Right lobe of liver (tissue), 6 donors: ENCODE results near the gene TRAF1. TPM values are rescaled to one million over a fixed set of nuclear protein-coding genes. Genes with fewer than 3 reads are reported as not detected.

Experiments used
- ATAC-seq, 4 donors: fragments of 200-7000 bp; cut with Tn5 transposase; one replicate each; pipeline ENCODE4 v1.9.1; 2020; ENCODE audit warnings: mild to moderate bottlenecking in 4 of 4, moderate library complexity in 4 of 4
- DNase-seq, 3 donors: peaks; one replicate each; pipeline ENCODE4 v3.0.0-alpha.2; 2020
- H3K27ac ChIP-seq, 3 donors: fragments of 200-600 bp; one replicate each; pipeline ENCODE4 v1.8.0; 2022
- H3K27me3 ChIP-seq, 2 donors: fragments of 200-600 bp; one replicate each; pipeline ENCODE4 v1.8.0; 2022
- H3K36me3 ChIP-seq, 4 donors: fragments of 200-600 bp; sonication (generic) in 1 of 4; one replicate each; pipeline versions ENCODE4 v1.5.1 to v1.8.0; 2017 to 2022; ENCODE audit warnings: control low read depth in 1 of 4
- H3K4me1 ChIP-seq, 4 donors: fragments of 200-600 bp; sonication (generic) in 1 of 4; one replicate each; pipeline versions ENCODE4 v1.5.1 to v1.8.0; 2017 to 2022; ENCODE audit warnings: control low read depth in 1 of 4
- H3K4me3 ChIP-seq, 3 donors: fragments of 200-600 bp; one replicate each; pipeline ENCODE4 v1.8.0; 2022
- H3K9me3 ChIP-seq, 4 donors: fragments of 200-600 bp; sonication (generic) in 1 of 4; one replicate each; pipeline versions ENCODE4 v1.5.1 to v1.8.0; 2017 to 2022; ENCODE audit warnings: control low read depth in 1 of 4
- CTCF ChIP-seq, 4 donors: fragments of 200-600 bp in 3 of 4; fragments of 450-650 bp in 1 of 4; IDR thresholded peaks; one replicate each; pipeline versions ENCODE4 v1.5.1 to v1.8.0; 2016 to 2022; ENCODE audit warnings: antibody characterized with exemption in 4 of 4, mild to moderate bottlenecking in 2 of 4
- POLR2A ChIP-seq: fragments of 450-650 bp; IDR thresholded peaks from one replicate; pipeline ENCODE4 v1.6.1; 2017; ENCODE audit warnings: antibody characterized with exemption, mild to moderate bottlenecking
- WGBS: methylation state at CpG from one replicate; pipeline ENCODE4 v1.1.6; 2018; ENCODE audit warnings: low coverage, low lambda C conversion rate; ENCODE audit not compliant: insufficient coverage; ENCODE audit errors: missing lambda C conversion rate; 5-methylcytosine and 5-hydroxymethylcytosine counted together
- intact Hi-C, 2 donors: fragments of 100-400 bp; cut with DNase I; formaldehyde crosslinking; loops; one replicate each; pipeline versions ENCODE4 v1.11.2 to v1.14.1; 2022
- total RNA-seq, 6 experiments: library from RNA; depleted of rRNA in 2 of 6; stranded (reverse); fragments of >200 nt in 2 of 6; fragmentation: NEBNext Ultra II Directional in 3 of 6; extraction: Animal tissue kit (Norgen Biotek cat#: 25700) in 3 of 6; gene quantifications; one replicate each; pipeline versions ENCODE4 v1.1.0 to v1.2.4, GENCODE V29; 2016 to 2023
- donor health status: DM: no; HTN: yes; CAD: no.
- donor health status: DM: no; HTN: no; CAD: no.
- donor health status: DM: no; HTN: no; CAD: no.
- donor health status: DM: no; HTN: yes; CAD: no.
- donor health status: DM: no; HTN: yes; CAD: no.

TRAF1 gene
- total RNA-seq, 6 experiments from 2014 or later = 0.99 to 2.5 (median 2.1) TPM

GRCh38 chr9:120919843-120920805 is 6.5 kb downstream of the TRAF1 start:
- peaks cover 0 to 18% (median 3%) of the 10 kb centered on the region in 4 donors for H3K4me1 ChIP-seq
- 62% methylated on average over 6 of the region's 6 CpGs for WGBS
- no peaks in the 10 kb centered on the region for H3K27me3 ChIP-seq
- H3K27ac ChIP-seq = peak overlapping the region in 2 of 3 donors; percentile 37 to 48
- H3K4me3 ChIP-seq = no peak overlapping the region
- no peaks in the 10 kb centered on the region for H3K36me3 ChIP-seq
- TF ChIP-seq POLR2A (no peak), CTCF (IDR thresholded peaks at IDR 0.05) (no peak)
- ATAC-seq = peak; percentile 63 to 84 (median 70)
- peak in 1 of 3 donors; percentile 45 for DNase-seq
- intact Hi-C loops = loop anchor here in 1 of 2 donors (10.0 kb wide), 1 partner anchor 45 kb away; the partner anchor contains the start of gene PHF19
- H3K9me3 ChIP-seq = no peaks in the 10 kb centered on the region

- WGBS = 76% methylated on average over 4 of the region's 20 CpGs
- intact Hi-C loops = no loop called here
- ATAC-seq (peak in 2 of 4 donors; percentile 19 to 22), DNase-seq (peak in 1 of 3 donors; percentile 42)
- Histone ChIP-seq H3K4me1 (peaks cover 0 to 18% (median 3%) of the 10 kb centered on the region in 4 donors), H3K4me3 (no peak overlapping the region), H3K27me3 (no peaks in the 10 kb centered on the region), H3K36me3 (no peaks in the 10 kb centered on the region), H3K27ac (peak overlapping the region; percentile 37 to 57 (median 48)), H3K9me3 (no peaks in the 10 kb centered on the region)
- no peak for TF ChIP-seq CTCF (IDR thresholded peaks at IDR 0.05)
- TF ChIP-seq POLR2A = no peak
Observed at GRCh38 chr9:120918931-120919842, 7.4 kb downstream of the TRAF1 start.

- H3K27me3 ChIP-seq = no peaks in the 10 kb centered on the region
- peak overlapping the region in 2 of 3 donors; percentile 37 to 48 for H3K27ac ChIP-seq
- ATAC-seq (no peak), DNase-seq (no peak)
- no peaks in the 10 kb centered on the region for H3K36me3 ChIP-seq
- no peak overlapping the region for H3K4me3 ChIP-seq
- intact Hi-C loops = no loop called here
- TF ChIP-seq CTCF (IDR thresholded peaks at IDR 0.05) (no peak), POLR2A (no peak)
- H3K4me1 ChIP-seq = peaks cover 0 to 18% (median 3%) of the 10 kb centered on the region in 4 donors
- H3K9me3 ChIP-seq = no peaks in the 10 kb centered on the region
- 82% methylated on average over 4 of the region's 4 CpGs for WGBS
Observed at GRCh38 chr9:120917929-120918762, 8.4 kb downstream of the TRAF1 start.
